Occipital lobe (tissue), 3 donors: ENCODE measurements around the gene SEC14L2. TPM values are rescaled to one million over a fixed set of nuclear protein-coding genes. Genes with fewer than 3 reads are reported as not detected.
A peak's percentile ranks its signal among the peaks of the same experiment; 100 is the strongest.
"Not testable (repeated sequence)": the region's sequence is repeated elsewhere in the genome, so short reads cannot be mapped to it uniquely, and the experiment has no call there.

ENCODE experiments used
- DNase-seq: peaks from one replicate; lab custom pipeline; 2025; lab: John Stamatoyannopoulos, UW
- small RNA-seq: library from RNA; depleted of rRNA; stranded (forward); fragments of <200 nt; gene quantifications from one replicate; pipeline ENCODE3, GENCODE V24; 2014
- total RNA-seq: library from RNA; depleted of rRNA; stranded (reverse); fragments of >200 nt; gene quantifications from one replicate; pipeline ENCODE4 v1.2.3, GENCODE V29; 2014

Gene SEC14L2
- total RNA-seq, 1 donor from 2014 or later = 9.5 TPM

GRCh38 chr22:30455075-30455840 lies 58.4 kb downstream of the SEC14L2 start:
- no peak for DNase-seq

GRCh38 chr22:30457981-30458380 lies 61.2 kb downstream of the SEC14L2 start:
- peak; percentile 9 for DNase-seq

DNA sequence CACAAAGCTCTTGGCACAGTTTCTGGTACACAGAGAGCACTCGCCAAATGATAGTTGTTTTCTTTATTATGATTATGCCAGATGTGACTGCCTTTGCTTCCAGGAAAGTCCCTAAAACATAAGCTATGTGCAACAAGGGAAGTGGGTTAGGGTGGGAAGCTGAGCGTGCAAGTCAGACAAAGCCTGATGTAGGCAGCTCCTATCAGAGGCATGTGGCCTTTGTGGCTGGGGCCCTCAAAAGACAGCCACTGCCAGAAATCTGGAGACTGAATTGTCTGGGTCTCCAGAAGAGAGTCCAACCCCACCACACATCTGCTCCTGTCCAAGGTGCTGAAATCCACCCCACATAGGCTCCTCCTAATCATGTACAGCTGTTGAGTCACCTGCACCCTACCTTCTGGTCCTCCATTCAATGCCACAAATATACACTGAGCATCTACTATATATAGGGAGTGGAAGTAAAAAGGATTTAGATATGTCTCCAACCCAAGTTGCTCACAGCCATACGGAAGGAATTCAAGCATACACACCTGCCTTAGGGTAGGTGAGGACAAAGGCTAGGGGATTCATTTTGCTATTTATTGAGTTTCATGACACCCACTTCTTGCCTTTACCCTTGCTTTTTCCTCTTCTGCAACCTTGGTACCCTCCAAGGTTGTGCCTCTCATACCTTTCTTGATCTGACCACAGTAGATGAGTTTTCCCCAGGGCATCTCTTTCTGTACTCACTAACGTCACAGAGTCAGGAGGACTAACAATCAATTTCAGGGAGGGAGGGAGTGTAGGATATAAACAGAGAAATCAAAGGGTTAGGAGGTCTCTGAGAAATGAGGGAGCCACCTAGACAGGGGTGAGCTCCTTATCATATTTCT lies 62.6 kb downstream of the SEC14L2 start:
- no peak for DNase-seq

GRCh38 chr22:30460147-30460546 lies 63.3 kb downstream of the SEC14L2 start:
- no peak for DNase-seq

GRCh38 chr22:30460555-30460954 lies 63.7 kb downstream of the SEC14L2 start:
- DNase-seq = not testable (repeated sequence)

DNA sequence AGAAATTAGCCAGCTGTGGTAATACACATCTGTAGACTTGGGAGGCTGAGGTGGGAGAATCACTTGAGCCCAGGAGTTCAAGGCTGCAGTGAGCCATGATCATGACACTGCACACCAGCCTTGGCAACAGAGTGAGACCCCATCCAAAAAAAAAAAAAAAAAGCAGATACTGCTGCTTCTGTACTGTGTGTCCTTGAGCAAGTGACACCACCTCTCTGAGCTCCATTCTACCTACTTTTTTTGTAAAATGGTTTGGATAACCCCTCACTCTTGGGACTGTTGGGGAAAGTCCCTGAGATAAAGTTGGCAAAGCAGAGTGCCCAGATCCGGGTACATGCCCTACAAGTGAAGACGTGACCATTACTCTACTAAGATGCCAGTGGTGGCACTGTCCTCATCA lies 72.3 kb downstream of the SEC14L2 start:
- no peak for DNase-seq

DNA sequence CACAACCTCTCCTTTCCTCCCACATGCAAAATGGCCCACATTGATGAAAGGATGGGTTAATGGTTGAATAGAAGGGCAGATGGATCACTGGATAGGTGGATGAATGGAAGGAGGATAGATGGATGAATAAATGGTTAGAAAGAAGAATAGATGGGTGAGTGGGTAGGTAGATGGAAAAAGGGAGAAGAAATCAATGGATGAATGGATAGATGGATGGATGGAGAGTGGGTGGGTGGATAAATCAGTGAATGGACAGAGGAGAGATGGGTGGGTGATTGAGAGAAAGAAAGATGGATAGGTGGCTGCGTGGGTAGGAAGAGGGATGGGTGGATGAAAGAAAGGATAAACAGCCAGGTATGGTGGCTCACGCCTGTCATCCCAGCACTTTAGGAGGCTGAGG lies 73.8 kb downstream of the SEC14L2 start:
- no peak for DNase-seq

GRCh38 chr22:30471616-30472318 lies 74.9 kb downstream of the SEC14L2 start, which contains the start of gene SEC14L3:
SEC14L3 (minus strand) TSS chr22:30472017; CDS start chr22:30471958, 59 bp downstream.
- no peak for DNase-seq

DNA sequence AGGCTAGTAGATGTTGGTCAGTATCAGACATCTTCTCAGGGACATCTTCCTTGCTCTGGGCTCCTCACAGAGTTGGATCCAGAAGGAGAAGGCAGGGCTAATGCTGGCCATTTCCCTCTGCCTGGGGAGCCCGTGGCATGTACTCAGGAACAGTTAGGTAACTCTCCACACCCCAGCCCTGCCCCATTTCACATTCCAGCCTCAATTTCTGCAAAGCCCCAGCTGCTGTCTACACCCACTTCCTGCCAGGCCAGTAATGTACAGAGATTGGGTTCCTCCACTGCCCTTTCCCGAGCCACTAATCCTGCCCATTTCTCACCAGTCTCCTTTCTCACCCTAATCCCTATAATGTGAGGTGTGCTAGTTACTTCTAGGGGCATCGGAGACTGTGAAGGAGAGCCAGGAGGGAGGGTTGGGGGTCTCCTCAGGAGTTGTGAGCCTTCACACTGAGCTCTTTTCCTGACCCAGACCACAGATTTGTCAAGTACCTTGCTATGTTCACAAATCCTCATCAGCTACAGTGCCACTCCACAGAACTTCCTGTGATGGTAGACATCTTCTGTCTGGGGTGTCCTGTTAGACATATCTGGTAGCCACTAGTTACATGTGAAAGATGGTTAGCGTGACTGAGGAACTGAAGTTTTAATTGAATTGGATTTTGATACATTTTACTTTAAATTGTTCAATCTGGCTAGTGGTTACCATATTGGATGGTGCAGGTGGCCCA lies 76.3 kb downstream of the SEC14L2 start:
- DNase-seq = no peak

DNA sequence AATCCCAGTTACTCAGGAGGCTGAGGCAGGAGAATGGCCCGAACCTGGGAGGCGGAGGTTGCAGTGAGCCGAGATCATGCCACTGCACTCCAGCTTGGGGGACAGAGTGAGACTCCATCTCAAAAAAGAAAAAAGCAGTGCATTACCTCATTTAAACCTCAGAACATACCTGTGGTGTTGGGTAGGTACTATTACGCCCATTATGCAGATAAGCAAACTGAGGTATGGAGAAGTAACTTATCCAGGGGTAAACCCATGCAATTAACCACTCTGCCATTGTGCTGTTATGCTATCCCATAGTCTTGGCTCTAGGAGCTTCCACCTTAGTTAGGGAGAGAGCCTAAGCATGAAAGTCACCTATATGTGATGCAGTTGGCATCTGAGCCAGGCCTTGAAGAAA lies 77.3 kb downstream of the SEC14L2 start:
- no peak for DNase-seq

Small RNAs within 50 kb of the gene (small RNA-seq; reads per million reads assigned to genes)
- gene AC004832.3 (not detected), gene RNU6-564P (not detected)

Other genes with a start within 250 kb of the SEC14L2 start
- not detected for gene LIF, start 150.3 kb upstream of the SEC14L2 start, total RNA-seq
- gene OSM, start 130.2 kb upstream of the SEC14L2 start, total RNA-seq = 0.31 TPM
- 2.7 TPM for gene CASTOR1, start 107.5 kb upstream of the SEC14L2 start, total RNA-seq
- 10.0 TPM for gene TBC1D10A, start 70.1 kb upstream of the SEC14L2 start, total RNA-seq
- 16.1 TPM for gene SF3A1, start 40.1 kb upstream of the SEC14L2 start, total RNA-seq
- gene CCDC157, start 40.0 kb upstream of the SEC14L2 start, total RNA-seq = 5.6 TPM
- 25.7 TPM for gene RNF215, start 9.6 kb upstream of the SEC14L2 start, total RNA-seq
- 2.3 TPM for gene MTFP1, start 28.8 kb downstream of the SEC14L2 start, total RNA-seq
- not detected for gene SEC14L3, start 75.0 kb downstream of the SEC14L2 start, total RNA-seq
- not detected for gene SEC14L4, start 108.7 kb downstream of the SEC14L2 start, total RNA-seq
- gene SEC14L6, start 149.7 kb downstream of the SEC14L2 start, total RNA-seq = 1.4 TPM
- 0.94 TPM for gene GAL3ST1, start 177.6 kb downstream of the SEC14L2 start, total RNA-seq
- gene PES1, start 194.9 kb downstream of the SEC14L2 start, total RNA-seq = 41.3 TPM
- gene TCN2, start 210.2 kb downstream of the SEC14L2 start, total RNA-seq = 8.4 TPM
- 5.5 TPM for gene SLC35E4, start 238.8 kb downstream of the SEC14L2 start, total RNA-seq